BLaER1 treated with 17β-estradiol and CSF1 and Interleukin-3, amounts not matched to agents 10 nM and 100 nM (cell line): ENCODE results near the gene LRRC3C.

Source experiments
- H3K27ac ChIP-seq, 11 experiments: shearing (Covaris generic); formaldehyde crosslinking; 2 replicates each; pipeline ENCODE4 v1.8.1; 2022
- H3K27me3 ChIP-seq, 11 experiments: shearing (Covaris generic); formaldehyde crosslinking; 2 replicates each; pipeline ENCODE4 v1.8.1; 2022
- H3K36me3 ChIP-seq, 11 experiments: shearing (Covaris generic); formaldehyde crosslinking; 2 replicates each; pipeline ENCODE4 v1.8.1; 2022
- H3K4me1 ChIP-seq, 10 experiments: shearing (Covaris generic); formaldehyde crosslinking; 2 replicates each; pipeline ENCODE4 v1.8.1; 2022
- H3K4me2 ChIP-seq, 11 experiments: shearing (Covaris generic); formaldehyde crosslinking; 2 replicates each; pipeline ENCODE4 v1.8.1; 2022
- H3K4me3 ChIP-seq, 10 experiments: shearing (Covaris generic); formaldehyde crosslinking; 2 replicates each; pipeline ENCODE4 v1.8.1; 2022
- H3K9ac ChIP-seq, 11 experiments: shearing (Covaris generic); formaldehyde crosslinking; 2 replicates each; pipeline ENCODE4 v1.8.1; 2022
- H3K9me3 ChIP-seq, 11 experiments: shearing (Covaris generic); formaldehyde crosslinking; replicated peaks in 1 of 11; 2 replicates each; pipeline ENCODE4 v1.8.1; 2022
- H4K20me1 ChIP-seq, 11 experiments: shearing (Covaris generic); formaldehyde crosslinking; 2 replicates each; pipeline ENCODE4 v1.8.1; 2022
- Cebpa-rat ChIP-seq, 11 experiments: shearing (Covaris generic); IDR thresholded peaks; 2 replicates each; pipeline ENCODE4 v1.8.1; 2022

The LRRC3C gene

DNA sequence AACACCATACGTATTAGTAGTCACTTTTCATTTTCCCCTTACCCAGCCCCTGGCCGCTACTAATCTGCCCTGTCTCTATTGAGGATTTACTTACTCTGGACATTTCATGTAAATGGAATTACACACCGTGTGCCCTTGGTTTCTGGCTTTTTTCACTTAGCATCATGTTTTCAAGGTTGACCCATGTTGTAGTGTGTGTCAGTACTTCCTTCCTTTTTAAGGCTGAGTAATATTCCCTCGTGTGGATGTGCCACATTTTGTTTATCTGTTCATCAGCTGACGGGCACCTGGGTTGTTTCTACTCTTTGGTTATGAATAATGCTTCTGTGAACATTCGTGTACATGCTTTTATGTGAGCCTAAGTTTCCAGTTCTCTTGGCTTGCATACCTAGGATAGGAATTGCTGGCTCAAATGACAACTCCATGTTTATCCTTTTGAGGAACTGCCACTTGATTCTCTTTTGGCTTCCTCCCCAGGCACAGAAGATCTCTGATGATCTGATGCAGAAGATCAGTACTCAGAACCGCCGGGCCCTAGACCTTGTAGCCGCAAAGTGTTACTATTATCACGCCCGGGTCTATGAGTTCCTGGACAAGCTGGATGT lies 60.8 kb downstream of the LRRC3C start:
- Histone ChIP-seq H4K20me1 (peaks cover 0 to 100% (median 88%) of the 10 kb centered on the region in 11 experiments; a peak in 20 of 22 replicates), H3K4me2 (no peak overlapping the region), H3K9ac (no peak overlapping the region), H3K9me3 (no peaks in the 10 kb centered on the region), H3K36me3 (peaks cover 93 to 100% (median 99%) of the 10 kb centered on the region in 11 experiments), H3K4me3 (no peak overlapping the region), H3K27me3 (no peaks in the 10 kb centered on the region), H3K4me1 (no peaks in the 10 kb centered on the region), H3K27ac (no peak overlapping the region)
- no peak for TF ChIP-seq Cebpa-rat (IDR thresholded peaks at IDR 0.05)

- H3K27ac ChIP-seq: no peak overlapping the region
- H3K4me2 ChIP-seq: no peak overlapping the region
- H4K20me1 ChIP-seq: peaks cover 0 to 97% (median 68%) of the 10 kb centered on the region in 11 experiments; a peak in 19 of 22 replicates
- no peaks in the 10 kb centered on the region for H3K27me3 ChIP-seq
- no peak for TF ChIP-seq Cebpa-rat (IDR thresholded peaks at IDR 0.05)
- peaks cover 0 to 10% (median 0%) of the 10 kb centered on the region in 10 experiments; a peak in 2 of 20 replicates for H3K4me1 ChIP-seq
- H3K9ac ChIP-seq: no peak overlapping the region
- no peaks in the 10 kb centered on the region for H3K9me3 ChIP-seq
- peaks cover 89 to 100% (median 94%) of the 10 kb centered on the region in 11 experiments for H3K36me3 ChIP-seq
- H3K4me3 ChIP-seq: no peak overlapping the region
Measured at GRCh38 chr17:39994448-39994847, 66.9 kb downstream of the LRRC3C start.
